ENCODE measurements around the gene FBXO45. TPM values are rescaled to one million over a fixed set of nuclear protein-coding genes. Genes with fewer than 3 reads are reported as not detected.

Gene FBXO45
- total and polyA plus RNA-seq, 9 of the 15 experiments (the other 6 are each of a cell fraction or from before 2014, with no cell fraction given) = 15.2 to 52.8 (median 37.0) TPM

GRCh38 chr3:196568246-196569002, at the start of gene FBXO45, which contains the start of gene WDR53 (continued):
- no peak for TF ChIP-seq ZNF184 (CRISPR knock-in tag; IDR thresholded peaks at IDR 0.05)
- TF ChIP-seq ZFP30 (CRISPR knock-in tag; IDR thresholded peaks at IDR 0.05; ENCODE audit: borderline replicate concordance) = no peak
- TF ChIP-seq PHF21A (IDR thresholded peaks at IDR 0.05; ENCODE audit: borderline replicate concordance, low read depth) = no peak
- no peak for TF ChIP-seq CBFA2T3 (IDR thresholded peaks at IDR 0.05)
- TF ChIP-seq ZKSCAN3 (CRISPR knock-in tag; IDR thresholded peaks at IDR 0.05) = no peak
- TF ChIP-seq ZNF592 (IDR thresholded peaks at IDR 0.05) = peak; percentile 58; the same call in 1 of the 2 replicates
- TF ChIP-seq HMG20A (CRISPR knock-in tag; conservative IDR thresholded peaks at IDR 0.05) = no peak
- TF ChIP-seq PATZ1 (CRISPR knock-in tag; IDR thresholded peaks at IDR 0.05; ENCODE audit: borderline replicate concordance) = no peak
- TF ChIP-seq HMGXB4 (CRISPR knock-in tag; IDR thresholded peaks at IDR 0.05) = peak; percentile 68; the same call in 1 of the 2 replicates
- TF ChIP-seq ZNF740 (CRISPR knock-in tag; IDR thresholded peaks at IDR 0.05) = 0 out of 2 replicates have a peak, but pooled peaks have one; percentile 50
- no peak for TF ChIP-seq ZNF740 (tag; IDR thresholded peaks at IDR 0.05)
- TF ChIP-seq ZBTB8A (IDR thresholded peaks at IDR 0.05; ENCODE audit: partially characterized antibody) = no peak
- no peak for TF ChIP-seq MYBL2 (IDR thresholded peaks at IDR 0.05; ENCODE audit: low read depth)
- TF ChIP-seq MYBL2 (CRISPR knock-in tag; IDR thresholded peaks at IDR 0.05; ENCODE audit: borderline replicate concordance) = no peak
- no peak for TF ChIP-seq ETS2 (tag; IDR thresholded peaks at IDR 0.05; ENCODE audit: borderline replicate concordance, poor library complexity, severe bottlenecking)
- TF ChIP-seq HIVEP1 (CRISPR knock-in tag; IDR thresholded peaks at IDR 0.05) = no peak
- TF ChIP-seq ELK3 (CRISPR knock-in tag; IDR thresholded peaks at IDR 0.05) = no peak
